ENCODE measurements around the gene L3MBTL2.

Gene L3MBTL2

DNA sequence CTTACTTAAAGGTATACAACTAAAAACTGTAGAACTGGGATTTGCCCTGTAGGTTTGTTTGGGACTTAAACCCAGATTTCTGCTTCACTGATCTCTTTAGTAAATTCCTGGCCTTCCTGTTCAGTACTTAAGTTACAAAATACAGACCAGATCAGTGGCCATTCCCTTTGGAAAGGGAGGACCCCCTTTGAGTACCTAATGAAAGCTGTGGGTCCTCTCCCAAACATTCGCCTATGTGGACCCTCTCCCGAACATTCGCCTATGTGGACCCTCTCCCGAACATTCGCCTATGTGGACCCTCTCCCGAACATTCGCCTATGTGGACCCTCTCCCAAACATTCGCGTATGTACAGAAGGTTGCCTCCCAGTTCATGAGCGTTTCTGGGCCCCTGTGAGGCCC is 10.3 kb downstream of the L3MBTL2 start:
- DNase-seq: no peak

- no peak for DNase-seq
Observed at GRCh38 chr22:41215926-41216325, 10.8 kb downstream of the L3MBTL2 start.

- no peak for DNase-seq
Observed at GRCh38 chr22:41216984-41217383, 11.9 kb downstream of the L3MBTL2 start.

DNA sequence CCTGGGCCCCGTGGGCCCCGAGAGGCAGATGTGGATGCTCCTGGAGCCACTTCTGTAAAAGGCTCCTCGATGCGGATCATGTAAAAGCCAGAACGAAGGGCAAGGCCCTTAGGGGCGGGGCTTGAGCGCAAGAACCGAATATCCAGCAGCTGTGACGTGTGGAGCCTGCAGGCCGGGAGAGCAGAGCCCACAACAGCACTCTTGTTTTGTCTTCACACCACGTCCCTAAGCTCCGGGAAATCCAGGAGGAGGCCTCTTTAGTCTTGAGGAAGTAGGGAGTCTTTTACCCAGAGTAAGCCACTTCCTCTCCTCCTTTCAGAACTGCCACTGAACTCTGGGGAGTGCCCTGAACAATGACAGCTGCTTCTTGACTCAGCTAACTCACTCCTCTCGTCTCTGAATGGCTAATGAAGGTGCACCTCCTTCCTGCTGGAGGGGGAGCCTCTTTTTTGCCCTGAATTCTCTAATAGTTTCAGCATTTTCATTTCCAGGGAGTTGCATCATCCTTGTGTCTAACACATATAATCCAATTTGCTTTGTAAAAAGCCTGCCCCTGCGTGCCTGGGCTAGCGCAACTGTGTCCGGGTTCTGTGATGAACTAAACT is 12.5 kb downstream of the L3MBTL2 start:
- no peak for DNase-seq

DNA sequence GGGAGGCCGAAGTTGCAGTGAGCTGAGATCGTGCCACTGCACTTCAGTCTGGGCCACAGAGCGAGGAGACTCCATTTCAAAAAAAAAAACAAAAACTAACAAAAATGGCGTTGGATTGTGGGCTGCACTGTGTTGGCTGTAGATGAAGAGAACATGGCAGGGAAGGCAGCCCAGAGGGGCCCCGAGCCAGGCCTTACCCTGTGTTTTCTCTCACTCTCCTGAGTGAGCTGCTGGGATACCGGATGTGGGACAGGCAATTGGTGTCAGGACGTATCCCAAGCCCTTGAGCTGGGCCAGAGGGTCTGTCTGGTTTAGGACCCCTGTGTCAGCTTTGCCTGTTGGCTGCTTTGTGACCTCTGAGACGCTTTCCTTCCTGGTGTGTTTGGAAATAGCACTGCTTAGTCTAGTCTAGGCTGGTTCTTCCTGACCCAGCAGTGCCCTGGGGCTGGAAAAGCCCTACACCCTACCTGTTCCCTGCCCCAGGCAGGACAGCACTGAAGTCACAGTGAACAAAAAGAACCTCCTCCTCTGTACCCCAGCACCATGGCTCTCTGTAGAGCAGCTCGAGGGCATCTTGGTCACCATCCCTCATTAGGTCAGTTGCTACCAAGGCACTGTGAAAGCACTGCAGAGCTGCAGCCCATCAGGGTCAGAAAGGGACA is 17.9 kb downstream of the L3MBTL2 start:
- DNase-seq: no peak

- no peak for DNase-seq
Observed at GRCh38 chr22:41223535-41223934, 18.4 kb downstream of the L3MBTL2 start.

DNA sequence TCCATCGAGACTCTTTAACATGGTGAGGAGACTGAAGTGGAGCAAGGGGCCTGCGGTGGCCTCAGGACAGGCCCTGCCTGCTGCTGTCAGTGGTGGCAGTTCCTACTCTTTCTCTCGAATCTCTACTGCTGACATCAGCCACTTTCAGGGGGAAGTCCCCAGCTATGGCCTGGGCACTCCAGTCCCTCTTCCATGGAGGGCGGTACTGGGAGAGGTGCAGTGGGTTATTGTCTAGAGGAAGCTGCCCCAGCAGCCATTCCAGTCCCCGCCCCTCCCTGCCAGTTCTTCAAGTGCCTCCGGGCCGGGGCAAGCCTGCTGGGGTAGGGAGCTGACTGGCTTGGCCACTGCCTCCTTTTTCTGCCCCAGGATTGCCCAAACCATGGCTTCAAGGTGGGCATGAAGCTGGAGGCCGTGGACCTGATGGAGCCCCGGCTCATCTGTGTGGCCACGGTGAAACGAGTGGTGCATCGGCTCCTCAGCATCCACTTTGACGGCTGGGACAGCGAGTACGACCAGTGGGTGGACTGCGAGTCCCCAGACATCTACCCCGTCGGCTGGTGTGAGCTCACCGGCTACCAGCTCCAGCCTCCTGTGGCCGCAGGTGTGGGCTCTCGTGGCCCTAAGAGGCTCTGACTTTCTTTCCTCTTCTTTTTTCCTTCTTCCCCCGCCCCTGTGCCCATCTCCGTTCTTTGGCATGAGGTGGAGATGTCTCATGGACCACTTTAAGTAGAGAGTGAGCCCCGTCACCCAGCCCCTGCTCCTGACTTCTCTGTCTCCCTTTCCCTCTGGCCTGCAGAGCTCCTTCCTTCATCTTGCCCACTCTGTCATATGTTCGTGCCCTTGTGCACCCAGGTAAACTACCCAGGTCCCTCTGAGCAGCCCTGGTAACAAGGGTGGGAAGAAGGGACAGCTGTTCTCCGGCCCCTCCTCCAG is 21.9 kb downstream of the L3MBTL2 start:
- DNase-seq: no peak

DNA sequence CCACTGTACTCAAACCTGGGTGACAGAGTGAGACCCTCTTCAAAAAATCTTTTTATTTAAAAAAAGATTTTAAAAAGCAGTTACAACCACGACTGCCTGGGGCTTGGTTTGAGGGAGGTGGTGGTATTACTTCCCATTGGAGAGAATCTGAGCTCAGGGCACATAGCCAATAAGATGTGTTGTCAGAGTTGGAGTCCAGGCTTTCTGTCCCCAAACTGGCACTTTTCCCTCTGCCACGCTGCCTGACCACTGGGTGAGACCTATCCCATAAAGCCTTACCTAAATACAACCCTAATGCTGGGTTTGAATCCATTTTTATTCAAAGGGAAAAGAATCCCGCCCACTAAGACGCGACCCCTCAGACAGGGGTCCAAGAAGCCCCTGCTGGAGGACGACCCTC is 24.1 kb downstream of the L3MBTL2 start:
- DNase-seq: no peak

DNA sequence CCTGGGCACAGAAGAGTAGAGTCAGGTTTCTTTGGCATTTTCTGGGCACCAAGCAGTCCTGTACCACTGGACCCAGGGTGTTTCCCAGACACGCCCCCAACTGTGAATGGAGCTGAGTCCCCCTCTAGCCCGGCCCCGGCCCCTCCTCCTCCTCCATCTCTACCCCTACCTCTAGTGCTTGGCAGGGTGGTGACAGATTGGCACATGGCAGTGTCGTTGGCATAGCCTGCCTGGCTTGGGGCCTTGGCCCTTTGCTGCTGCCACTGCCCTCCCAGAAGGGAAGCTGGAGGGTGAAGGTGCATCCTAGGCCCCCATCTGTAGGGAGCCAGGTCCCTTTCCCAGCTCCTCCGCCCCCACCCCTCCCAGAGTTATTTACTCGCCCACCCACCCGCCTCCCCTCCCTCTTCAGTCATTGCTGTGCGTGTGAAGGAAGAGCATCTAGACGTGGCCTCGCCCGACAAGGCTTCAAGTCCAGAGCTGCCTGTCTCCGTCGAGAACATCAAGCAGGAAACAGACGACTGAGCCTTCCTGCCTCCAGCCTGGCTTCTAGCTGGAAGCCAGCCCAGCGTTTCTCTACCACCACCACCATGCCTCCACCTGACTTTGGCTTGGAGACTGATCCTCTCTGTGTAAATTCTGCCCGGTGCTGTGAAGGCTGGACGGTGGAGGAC is 24.8 kb downstream of the L3MBTL2 start:
- no peak for DNase-seq

DNA sequence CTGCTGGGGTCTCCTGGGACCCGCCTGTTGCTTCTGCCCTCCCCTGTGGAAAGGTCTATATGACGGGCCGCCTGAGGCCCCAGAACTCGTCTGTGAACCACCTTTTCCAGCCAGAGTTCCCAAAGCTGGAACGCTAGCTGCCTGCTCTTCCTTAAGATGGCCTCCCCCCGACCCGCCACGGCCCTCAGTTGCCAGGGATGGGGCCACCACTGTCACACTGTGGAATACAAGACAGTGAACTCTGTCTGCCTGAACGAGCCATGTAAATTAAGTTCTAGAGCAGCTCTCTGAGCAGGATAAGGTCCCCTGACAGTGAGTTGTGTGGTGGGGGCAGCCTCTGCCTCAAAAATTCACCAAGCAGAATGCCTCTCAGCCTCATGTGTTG is 25.3 kb downstream of the L3MBTL2 start:
- no peak for DNase-seq

DNA sequence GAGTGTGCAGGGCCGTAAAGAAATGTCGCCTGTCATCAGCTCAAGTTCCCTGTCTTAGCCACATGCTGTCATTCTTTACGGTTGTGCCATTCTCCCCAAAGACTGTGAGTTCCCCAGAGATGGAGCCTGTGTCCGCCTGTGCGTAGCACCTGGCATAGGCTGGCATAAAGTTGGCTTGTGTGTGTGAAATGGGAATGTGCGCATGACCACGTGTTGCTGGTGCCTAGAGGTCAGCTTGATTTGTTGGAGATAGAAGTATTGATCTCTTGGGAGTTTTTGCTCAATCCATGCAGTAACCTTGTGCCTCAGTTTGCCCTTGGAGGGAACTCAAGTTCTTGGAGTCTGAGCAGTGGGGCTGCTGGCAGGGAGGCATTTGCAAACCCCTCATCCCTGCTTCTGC is 26.3 kb downstream of the L3MBTL2 start:
- DNase-seq: no peak

DNA sequence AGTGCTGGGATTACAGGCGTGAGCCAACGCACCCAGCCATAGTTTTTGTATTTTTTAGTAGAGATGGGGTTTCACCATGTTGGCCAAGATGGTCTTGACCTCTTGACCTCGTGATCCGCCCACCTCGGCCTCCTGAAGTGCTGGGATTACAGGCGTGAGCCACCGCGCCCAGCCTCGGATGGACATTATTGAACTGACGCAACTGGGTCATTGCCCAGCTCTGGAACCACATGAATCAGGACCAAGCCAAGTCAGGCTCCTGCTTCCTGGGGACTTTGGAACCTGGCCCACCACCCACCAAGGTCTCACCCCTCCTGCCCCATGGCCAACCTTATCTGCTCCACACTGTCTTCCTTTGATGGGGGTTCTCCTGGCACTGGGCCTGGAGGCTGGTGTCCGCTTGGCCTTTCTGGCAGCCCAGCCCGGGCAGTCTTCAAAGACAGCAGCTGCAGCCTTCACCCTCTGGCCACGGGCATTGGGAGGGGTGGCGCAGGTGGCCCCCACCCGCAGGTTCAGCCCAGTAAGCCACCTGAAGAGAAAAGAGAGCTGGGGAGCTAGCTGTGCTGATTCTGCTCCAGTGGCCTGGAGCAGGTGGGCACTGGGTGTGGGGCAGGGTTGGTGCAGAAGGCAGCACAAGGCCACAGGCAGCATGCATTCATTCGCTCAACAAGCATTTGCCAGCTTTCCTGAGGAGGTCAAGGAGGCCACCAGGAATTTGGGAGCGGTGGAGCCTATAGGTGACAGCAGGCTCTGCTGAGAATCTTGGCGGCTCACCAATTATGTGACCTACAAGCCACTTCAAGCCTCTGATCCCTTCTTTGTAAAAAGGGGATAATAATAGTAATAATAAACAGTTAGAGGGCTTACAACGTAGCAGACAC is 29.9 kb downstream of the L3MBTL2 start:
- DNase-seq: no peak

GRCh38 chr22:41237036-41237706 is 32.1 kb downstream of the L3MBTL2 start:
- no peak for DNase-seq

- peak; percentile 41 to 69 for DNase-seq
Observed at GRCh38 chr22:41237707-41238569, 32.8 kb downstream of the L3MBTL2 start.

DNA sequence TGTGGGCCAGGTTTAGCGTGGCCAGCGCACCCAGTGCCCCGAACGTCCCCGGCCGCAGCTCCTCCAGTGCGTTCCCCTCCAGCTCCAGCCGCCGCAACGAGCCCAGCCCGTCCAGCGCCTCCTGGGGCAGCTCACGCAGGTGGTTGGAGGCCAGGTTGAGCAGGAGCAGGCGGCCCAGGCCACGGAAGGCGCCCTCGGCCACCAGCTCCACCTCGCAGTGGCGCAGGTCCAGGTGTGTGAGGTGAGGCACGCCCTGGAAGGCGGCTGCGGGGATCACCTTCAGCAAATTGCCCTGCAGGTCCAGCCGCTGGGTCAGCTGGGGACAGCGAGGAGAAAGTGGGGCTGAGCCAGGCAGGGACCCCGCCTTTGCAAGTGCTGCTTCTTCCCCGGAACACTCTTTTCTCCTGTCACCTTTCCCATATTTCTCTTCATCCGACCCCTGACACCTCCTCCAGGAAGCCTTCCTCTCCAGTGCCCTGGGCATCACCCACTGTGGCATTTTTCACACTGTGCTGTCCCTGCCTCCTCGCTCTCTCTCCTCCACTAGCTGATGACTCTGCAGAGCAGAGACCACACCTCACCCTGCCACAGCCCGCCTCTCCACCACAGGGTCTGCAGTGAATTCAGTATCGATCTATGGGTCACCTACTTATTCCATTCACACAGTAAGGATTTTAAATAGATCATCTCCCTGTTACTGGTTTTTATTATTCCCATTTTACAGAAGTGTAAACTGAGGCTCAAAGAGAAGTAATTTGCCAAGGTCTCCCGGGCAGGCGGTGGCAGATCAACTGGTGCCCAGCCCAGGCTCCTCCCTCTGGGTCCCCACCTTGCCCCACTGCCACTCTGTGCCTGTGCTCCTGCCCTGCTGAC is 33.7 kb downstream of the L3MBTL2 start:
- no peak for DNase-seq

DNA sequence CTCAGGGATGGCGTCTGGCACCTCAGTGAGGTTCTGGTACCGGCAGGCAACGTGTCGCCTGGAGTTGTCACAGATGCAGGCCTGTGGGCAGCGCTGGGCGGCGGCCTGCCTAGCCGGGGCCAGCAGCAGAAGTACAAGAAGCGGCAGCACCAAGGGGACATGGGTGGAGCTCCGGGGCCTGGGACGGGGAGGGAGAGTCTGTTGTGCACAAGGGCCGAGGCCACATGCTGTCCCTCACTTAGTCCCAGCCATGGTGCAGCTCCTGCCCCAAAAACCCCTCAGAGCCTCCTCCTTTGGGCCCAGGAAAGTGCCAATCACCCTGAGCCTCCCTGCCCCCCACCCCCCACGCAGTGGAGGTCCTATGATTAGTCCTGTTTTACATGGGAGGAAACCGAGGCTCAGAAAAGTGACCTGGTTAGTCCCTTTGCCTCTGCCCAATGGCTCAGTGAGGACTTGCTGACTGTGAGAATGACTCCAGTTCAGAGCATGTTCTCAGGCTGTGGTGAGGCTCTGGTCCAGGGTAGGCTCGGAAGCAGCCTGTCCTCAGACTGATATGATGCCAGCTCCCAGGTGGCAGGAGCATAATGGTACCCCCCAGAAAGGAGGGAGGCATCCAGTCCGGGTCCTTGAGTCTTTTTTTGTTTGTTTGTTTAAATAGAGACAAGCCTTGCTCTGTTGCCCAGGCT is 34.5 kb downstream of the L3MBTL2 start:
- no peak for DNase-seq

- DNase-seq: no peak
Observed at GRCh38 chr22:41240377-41241132, 35.4 kb downstream of the L3MBTL2 start, which contains the start of gene CHADL. Gene CHADL (minus strand): TSS chr22:41240931. CDS start chr22:41240881, 50 bp downstream.

- no peak for DNase-seq
Observed at GRCh38 chr22:41241133-41241676, 36.1 kb downstream of the L3MBTL2 start.

Data from NCI-H2081 (cell line).